SK-N-SH treated with all-trans-retinoic acid at 6 μM for 48 hours (cell line): Measurements from ENCODE around the gene NGEF.

Experiments used
- ARNTL ChIP-seq: fragments of 450-650 bp; formaldehyde crosslinking; IDR thresholded peaks from 2 replicates; pipeline ENCODE4 v1.5.0; 2020; ENCODE audit warnings: low read depth, mild to moderate bottlenecking, moderate library complexity, borderline replicate concordance
- BACH2 ChIP-seq: fragments of 250-450 bp; sonication (Bioruptor Pico); IDR thresholded peaks from 2 replicates; pipeline ENCODE4 v1.9.0; 2021; ENCODE audit warnings: mild to moderate bottlenecking, borderline replicate concordance
- CSDC2 ChIP-seq: fragments of 250-450 bp; sonication (Bioruptor Pico); IDR thresholded peaks from 2 replicates; pipeline ENCODE4 v1.5.0; 2020; ENCODE audit warnings: mild to moderate bottlenecking, moderate library complexity
- GLIS3 ChIP-seq: fragments of 250-450 bp; sonication (Bioruptor Pico); IDR thresholded peaks from 2 replicates; pipeline ENCODE4 v1.5.0; 2020; ENCODE audit warnings: mild to moderate bottlenecking, moderate library complexity
- OSR1 ChIP-seq: fragments of 250-450 bp; sonication (Bioruptor Pico); IDR thresholded peaks from 2 replicates; pipeline ENCODE4 v1.8.0; 2022; ENCODE audit warnings: moderate library complexity, mild to moderate bottlenecking, inconsistent platforms
- RARB ChIP-seq: fragments of 250-450 bp; sonication (Bioruptor Pico); IDR thresholded peaks from 2 replicates; pipeline ENCODE4 v1.8.0; 2021; ENCODE audit warnings: mild to moderate bottlenecking, moderate library complexity
- TOX ChIP-seq: fragments of 250-450 bp; sonication (Bioruptor Pico); IDR thresholded peaks from 2 replicates; pipeline ENCODE4 v1.8.0; 2021; ENCODE audit warnings: mild to moderate bottlenecking, moderate library complexity, borderline replicate concordance
- TF ChIP-seq, protein P1 (sequence below): fragments of 250-450 bp; sonication (Bioruptor Pico); IDR thresholded peaks from 2 replicates; pipeline ENCODE4 v1.8.0; 2020; ENCODE audit warnings: mild to moderate bottlenecking, moderate library complexity, borderline replicate concordance
- TF ChIP-seq, protein P2 (sequence below): fragments of 250-450 bp; sonication (Bioruptor Pico); IDR thresholded peaks from 2 replicates; pipeline ENCODE4 v1.5.1; 2020; ENCODE audit warnings: low read depth, mild to moderate bottlenecking, moderate library complexity

DNA sequence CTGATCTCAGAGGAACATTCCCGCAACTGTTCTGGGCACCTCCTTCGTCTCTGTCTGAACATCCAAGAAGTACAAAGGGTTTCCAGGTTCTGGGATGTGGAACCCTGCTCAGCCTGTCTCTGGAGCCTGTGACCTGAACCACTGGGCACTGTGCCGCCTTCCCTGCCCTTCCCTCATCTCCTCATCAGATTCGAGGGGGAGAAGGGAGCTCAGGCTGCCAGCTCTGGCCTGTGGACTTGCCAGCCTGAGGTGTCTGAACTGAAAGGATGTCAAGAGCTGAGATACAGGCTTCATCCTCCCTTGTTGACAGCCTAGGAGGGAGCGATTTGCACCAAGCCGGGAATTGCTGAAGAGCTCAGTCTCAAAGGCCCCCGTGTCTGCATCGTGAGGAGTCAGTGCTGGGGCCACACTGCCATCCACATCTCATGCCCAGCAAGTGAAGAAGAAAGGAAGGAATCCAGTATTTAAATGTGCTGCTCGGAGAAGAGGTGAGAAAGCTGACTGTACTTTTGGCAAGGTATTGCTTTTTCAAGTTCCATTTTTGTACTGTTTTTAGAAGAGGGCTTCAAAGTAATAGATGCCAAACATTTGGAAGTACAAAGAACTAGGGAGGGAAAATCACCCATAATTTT is 32.0 kb upstream of the NGEF start:
- TF ChIP-seq, protein P1, sequence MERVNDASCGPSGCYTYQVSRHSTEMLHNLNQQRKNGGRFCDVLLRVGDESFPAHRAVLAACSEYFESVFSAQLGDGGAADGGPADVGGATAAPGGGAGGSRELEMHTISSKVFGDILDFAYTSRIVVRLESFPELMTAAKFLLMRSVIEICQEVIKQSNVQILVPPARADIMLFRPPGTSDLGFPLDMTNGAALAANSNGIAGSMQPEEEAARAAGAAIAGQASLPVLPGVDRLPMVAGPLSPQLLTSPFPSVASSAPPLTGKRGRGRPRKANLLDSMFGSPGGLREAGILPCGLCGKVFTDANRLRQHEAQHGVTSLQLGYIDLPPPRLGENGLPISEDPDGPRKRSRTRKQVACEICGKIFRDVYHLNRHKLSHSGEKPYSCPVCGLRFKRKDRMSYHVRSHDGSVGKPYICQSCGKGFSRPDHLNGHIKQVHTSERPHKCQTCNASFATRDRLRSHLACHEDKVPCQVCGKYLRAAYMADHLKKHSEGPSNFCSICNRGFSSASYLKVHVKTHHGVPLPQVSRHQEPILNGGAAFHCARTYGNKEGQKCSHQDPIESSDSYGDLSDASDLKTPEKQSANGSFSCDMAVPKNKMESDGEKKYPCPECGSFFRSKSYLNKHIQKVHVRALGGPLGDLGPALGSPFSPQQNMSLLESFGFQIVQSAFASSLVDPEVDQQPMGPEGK (CRISPR knock-in tag), result no peak
- TF ChIP-seq ARNTL (CRISPR knock-in tag), result no peak
- no peak for TF ChIP-seq TOX (CRISPR knock-in tag)
- TF ChIP-seq RARB (CRISPR knock-in tag), result no peak
- no peak for TF ChIP-seq GLIS3
- no peak for TF ChIP-seq OSR1 (CRISPR knock-in tag)
- no peak for TF ChIP-seq BACH2
- TF ChIP-seq, protein P2, sequence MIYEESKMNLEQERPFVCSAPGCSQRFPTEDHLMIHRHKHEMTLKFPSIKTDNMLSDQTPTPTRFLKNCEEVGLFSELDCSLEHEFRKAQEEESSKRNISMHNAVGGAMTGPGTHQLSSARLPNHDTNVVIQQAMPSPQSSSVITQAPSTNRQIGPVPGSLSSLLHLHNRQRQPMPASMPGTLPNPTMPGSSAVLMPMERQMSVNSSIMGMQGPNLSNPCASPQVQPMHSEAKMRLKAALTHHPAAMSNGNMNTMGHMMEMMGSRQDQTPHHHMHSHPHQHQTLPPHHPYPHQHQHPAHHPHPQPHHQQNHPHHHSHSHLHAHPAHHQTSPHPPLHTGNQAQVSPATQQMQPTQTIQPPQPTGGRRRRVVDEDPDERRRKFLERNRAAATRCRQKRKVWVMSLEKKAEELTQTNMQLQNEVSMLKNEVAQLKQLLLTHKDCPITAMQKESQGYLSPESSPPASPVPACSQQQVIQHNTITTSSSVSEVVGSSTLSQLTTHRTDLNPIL (CRISPR knock-in tag), result no peak
- no peak for TF ChIP-seq CSDC2 (CRISPR knock-in tag)
